Astrocyte of the spinal cord (primary cell): ENCODE results near the gene RCAN1.

ENCODE experiments used
- DNase-seq: peaks from one replicate; pipeline ENCODE4 v3.0.0; 2011; ENCODE audit warnings: low read depth, low spot score
- H3K4me3 ChIP-seq: 2 replicates; pipeline ENCODE4 v1.5.1; 2011; ENCODE audit warnings: low read depth, mild to moderate bottlenecking, low read length, moderate library complexity
- in situ Hi-C: cut with HindIII; loops from 2 replicates; pipeline ENCODE4 v1.10.0; 2017; ENCODE audit warnings: low sequenced_read_pairs
- TF ChIP-seq, protein P1 (sequence below): IDR thresholded peaks from 2 replicates; pipeline ENCODE4 v1.5.1; 2012; ENCODE audit warnings: low read depth, mild to moderate bottlenecking, low read length, inconsistent platforms

The RCAN1 gene

DNA sequence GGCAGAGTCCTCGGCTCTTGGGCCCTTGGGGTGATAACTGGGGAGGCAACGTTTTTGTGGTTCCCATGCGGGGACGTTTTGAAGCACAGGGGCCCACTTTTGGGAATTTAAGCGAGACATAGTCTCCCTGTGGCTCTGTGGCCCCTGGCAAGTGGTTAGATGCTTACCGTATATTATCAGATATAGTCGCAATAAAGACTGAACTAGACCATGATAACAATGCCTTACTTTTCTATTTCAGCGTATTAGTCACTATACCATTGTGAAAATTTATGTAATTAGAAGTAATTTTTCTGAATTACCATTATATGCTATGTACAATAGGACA is 538 bp upstream of the RCAN1 start:
- in situ Hi-C loops, result no loop called here
- DNase-seq, result no peak
- H3K4me3 ChIP-seq, result peak overlapping the region; percentile 50
- TF ChIP-seq, protein P1, sequence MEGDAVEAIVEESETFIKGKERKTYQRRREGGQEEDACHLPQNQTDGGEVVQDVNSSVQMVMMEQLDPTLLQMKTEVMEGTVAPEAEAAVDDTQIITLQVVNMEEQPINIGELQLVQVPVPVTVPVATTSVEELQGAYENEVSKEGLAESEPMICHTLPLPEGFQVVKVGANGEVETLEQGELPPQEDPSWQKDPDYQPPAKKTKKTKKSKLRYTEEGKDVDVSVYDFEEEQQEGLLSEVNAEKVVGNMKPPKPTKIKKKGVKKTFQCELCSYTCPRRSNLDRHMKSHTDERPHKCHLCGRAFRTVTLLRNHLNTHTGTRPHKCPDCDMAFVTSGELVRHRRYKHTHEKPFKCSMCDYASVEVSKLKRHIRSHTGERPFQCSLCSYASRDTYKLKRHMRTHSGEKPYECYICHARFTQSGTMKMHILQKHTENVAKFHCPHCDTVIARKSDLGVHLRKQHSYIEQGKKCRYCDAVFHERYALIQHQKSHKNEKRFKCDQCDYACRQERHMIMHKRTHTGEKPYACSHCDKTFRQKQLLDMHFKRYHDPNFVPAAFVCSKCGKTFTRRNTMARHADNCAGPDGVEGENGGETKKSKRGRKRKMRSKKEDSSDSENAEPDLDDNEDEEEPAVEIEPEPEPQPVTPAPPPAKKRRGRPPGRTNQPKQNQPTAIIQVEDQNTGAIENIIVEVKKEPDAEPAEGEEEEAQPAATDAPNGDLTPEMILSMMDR, result no peak

DNA sequence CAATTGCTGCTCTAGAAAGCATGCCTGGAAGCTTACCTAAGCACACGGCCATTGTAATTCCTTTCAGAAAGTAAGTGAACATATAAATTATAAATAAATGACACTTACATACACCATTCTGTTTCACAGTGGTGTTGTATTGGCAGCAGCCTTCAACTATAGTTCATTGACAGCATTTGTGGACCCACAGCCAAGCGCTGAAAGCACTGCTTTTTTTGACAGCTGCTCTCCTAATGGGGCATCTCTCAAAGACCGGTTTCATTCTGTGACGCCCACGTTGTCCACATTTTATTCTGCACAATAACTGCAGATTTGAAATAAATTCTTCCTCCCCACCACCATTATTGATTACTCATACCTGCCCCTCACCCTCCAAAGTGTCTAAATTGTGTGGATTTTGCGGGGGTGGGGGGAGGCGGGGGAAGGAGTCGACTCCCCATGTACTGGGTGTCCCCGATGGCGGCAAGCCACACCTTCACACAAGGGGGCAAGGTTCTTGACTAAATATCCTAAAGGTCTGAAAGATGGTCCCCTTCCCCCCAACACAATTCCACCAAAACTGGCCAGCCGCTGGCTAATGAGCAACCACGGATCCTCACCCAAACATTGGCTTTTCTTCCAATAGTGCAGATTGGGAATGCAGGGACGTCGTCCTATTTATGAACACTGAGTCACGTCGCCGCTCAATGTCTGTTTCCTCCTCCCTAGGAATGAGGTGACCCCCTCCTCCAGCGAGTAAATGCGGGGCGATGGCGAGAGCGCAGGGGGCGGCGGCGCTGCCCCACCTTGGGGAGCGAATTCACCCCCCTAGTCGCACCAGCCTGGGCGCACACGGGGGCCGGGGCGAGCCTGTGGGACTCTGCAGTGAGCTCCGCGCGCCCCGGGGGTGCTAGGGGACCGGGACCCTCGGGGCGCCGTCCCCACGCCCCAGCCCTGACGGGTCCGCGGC is 960 bp downstream of the RCAN1 start:
- in situ Hi-C loops, result no loop called here
- DNase-seq, result no peak
- TF ChIP-seq, protein P1, result no peak
- peak overlapping the region; percentile 50 for H3K4me3 ChIP-seq

- in situ Hi-C loops, result no loop called here
- H3K4me3 ChIP-seq, result no peak overlapping the region
These were observed 2.4 kb downstream of the RCAN1 start for GRCh38 chr21:34612557-34612956.

GRCh38 chr21:34612056-34612455 is 2.9 kb downstream of the RCAN1 start:
- no peak for DNase-seq
- in situ Hi-C loops, result no loop called here
- no peak overlapping the region for H3K4me3 ChIP-seq
- TF ChIP-seq, protein P1, result no peak

More at GRCh38 chr21:34612557-34612956, 2.4 kb downstream of the RCAN1 start:
- TF ChIP-seq, protein P1, result no peak
- no peak for DNase-seq

DNA sequence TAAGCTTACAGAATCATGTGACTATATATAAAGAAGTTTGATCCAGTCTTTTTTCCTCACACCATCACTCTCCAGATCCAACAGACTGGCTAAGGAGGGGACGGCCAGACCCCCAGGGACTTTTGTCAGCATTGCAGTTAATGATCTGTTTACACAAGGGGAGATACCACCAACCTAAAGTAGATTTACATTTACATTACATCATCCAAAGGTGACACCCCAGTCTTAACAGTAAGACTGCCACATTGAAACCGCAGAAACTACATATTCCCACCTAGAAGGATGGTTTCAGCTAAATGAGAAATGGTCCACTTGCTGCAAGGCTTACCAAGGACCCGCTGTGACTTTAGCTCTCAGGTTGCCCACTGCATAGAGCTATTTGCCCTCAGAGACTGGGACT is 3.4 kb downstream of the RCAN1 start:
- in situ Hi-C loops, result no loop called here
- DNase-seq, result no peak
- no peak overlapping the region for H3K4me3 ChIP-seq
- TF ChIP-seq, protein P1, result no peak

- no peak overlapping the region for H3K4me3 ChIP-seq
- TF ChIP-seq, protein P1, result no peak
- in situ Hi-C loops, result no loop called here
- no peak for DNase-seq
These were observed 4.9 kb downstream of the RCAN1 start for GRCh38 chr21:34609933-34610549.
